ENCODE measurements around the gene MSI2. TPM values are rescaled to one million over a fixed set of nuclear protein-coding genes. Genes with fewer than 3 reads are reported as not detected.

Gene MSI2
- polyA plus RNA-seq, 3 donors from 2014 or later, result 0.88 to 3.6 (median 2.4) TPM

DNA sequence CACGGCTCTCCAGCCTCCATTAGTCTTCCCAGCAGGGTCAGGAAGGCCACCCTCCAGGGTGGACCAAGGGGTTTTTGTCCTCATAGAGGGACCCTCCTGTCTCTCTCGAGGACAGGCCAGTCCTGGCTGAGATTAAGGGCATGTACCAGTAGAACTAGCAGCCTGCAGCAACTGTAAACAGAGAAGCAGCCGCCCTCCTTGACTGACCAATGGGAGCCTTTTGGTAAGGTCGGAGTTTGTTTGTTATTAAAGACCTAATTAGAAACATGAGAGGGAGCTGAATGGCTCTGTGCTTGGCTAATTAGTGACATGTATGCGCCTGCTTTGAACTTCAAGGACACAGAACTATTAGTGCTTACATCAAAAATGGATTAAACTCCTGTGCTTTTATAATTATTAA, 408.8 kb downstream of the MSI2 start:
- Mint-ChIP-seq H3K9me3 (no peaks in the 10 kb centered on the region), H3K4me1 (peaks cover 0 to 7% of the 10 kb centered on the region in 2 donors), H3K27me3 (ENCODE audit: low read depth in 3 of 3) (peaks cover 2 to 3% (median 2%) of the 10 kb centered on the region in 3 donors), H3K4me3 (no peak overlapping the region), H3K27ac (peak overlapping the region in 1 of 6 donors; percentile 45), H3K36me3 (peaks cover 0 to 4% (median 3%) of the 10 kb centered on the region in 3 donors)
- DNase-seq, result no peak

DNA sequence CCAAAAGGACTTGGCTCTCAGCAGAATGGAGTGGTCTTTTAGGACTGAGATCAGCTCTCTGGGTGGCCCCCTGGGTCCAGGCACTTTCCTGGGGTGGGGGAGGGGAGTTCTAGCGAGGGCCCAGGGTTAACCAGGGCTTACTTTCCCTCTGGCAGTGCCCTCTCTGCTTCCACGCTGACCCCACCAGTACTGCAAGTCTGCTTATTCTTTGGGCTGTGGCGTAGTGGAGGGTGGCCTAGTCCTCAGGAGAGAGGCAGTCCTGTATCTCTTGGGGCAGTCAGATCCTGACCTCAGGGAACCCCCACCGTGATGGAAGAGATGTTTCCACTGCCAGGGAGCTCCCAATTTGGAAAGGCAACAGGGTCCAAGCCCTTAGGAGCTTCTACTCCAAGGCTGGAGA, 409.4 kb downstream of the MSI2 start:
- no peaks in the 10 kb centered on the region for H3K9me3 Mint-ChIP-seq
- H3K27ac Mint-ChIP-seq, result peak overlapping the region in 2 of 6 donors; percentile 57 to 69
- peaks cover 1 to 3% (median 2%) of the 10 kb centered on the region in 3 donors for H3K27me3 Mint-ChIP-seq (ENCODE audit: low read depth in 3 of 3)

DNA sequence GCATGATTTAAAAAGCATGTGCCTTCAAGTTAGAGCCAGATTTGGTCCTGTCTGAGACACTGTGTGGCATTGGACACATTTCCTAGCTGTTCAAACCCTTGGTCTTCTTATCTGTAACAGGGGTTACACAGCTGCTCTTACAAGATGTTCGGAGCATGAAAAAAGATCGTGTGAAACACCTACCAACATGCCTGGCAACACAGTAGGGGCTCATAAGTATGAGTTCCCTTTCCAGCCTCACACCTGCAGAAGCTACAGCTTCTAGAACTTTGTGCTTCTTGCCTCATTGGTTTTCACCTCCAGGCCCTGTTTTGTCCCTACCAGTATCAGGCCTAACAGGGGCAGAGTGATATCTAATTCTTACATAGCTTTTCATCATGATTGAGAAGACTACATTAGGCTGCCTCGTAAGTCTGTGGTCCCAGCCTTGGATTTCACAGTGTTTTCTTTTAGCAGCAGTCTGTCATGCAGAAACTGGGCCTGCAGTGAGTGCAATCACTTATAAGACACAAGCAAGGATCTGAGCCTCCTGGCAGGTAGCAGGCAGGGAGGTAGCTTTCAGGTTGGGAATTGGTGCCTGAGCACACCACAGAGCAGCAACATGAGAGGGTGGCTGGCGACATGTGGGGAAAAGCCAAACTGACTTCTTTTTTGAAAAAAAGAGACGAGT, 410.0 kb downstream of the MSI2 start:
- no peak for DNase-seq
- peak overlapping the region in 4 of 6 donors; percentile 50 to 78 (median 66) for H3K27ac Mint-ChIP-seq
- H3K4me3 Mint-ChIP-seq, result no peak overlapping the region
- peaks cover 1 to 2% (median 2%) of the 10 kb centered on the region in 3 donors for H3K27me3 Mint-ChIP-seq (ENCODE audit: low read depth in 3 of 3)
- no peaks in the 10 kb centered on the region for H3K9me3 Mint-ChIP-seq
- peaks cover 0 to 3% (median 3%) of the 10 kb centered on the region in 3 donors for H3K36me3 Mint-ChIP-seq
- peaks cover under 1 to 14% of the 10 kb centered on the region in 2 donors for H3K4me1 Mint-ChIP-seq

More for the DNA sequence above, 409.4 kb downstream of the MSI2 start:
- no peak overlapping the region for H3K4me3 Mint-ChIP-seq
- peaks cover 0 to 3% (median 3%) of the 10 kb centered on the region in 3 donors for H3K36me3 Mint-ChIP-seq
- H3K4me1 Mint-ChIP-seq, result peaks cover 0 to 10% of the 10 kb centered on the region in 2 donors
- no peak for DNase-seq

DNA sequence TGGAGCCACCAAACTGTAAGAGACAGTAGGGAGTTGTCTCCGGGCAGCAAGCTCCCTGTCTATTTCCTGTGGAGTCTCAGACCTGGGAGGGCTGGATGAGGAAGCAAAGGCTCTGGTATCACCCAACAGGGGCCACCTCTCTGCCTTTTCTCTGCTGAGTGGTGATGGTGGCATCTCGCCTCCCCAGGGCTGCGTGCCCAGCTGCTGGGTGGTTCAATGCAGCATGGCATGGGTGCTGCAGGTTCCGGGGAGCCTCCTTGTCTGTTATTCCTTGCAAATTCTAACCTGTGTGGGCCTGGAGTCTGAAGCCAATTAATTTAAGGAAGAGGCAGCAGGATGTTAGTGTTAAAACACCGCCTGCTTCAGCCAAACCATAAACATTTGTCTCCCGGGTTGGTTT, 410.6 kb downstream of the MSI2 start:
- H3K9me3 Mint-ChIP-seq, result no peaks in the 10 kb centered on the region
- H3K4me1 Mint-ChIP-seq, result peaks cover 6 to 19% of the 10 kb centered on the region in 2 donors
- no peak for DNase-seq
- no peak overlapping the region for H3K4me3 Mint-ChIP-seq
- peaks cover 0 to 3% (median 3%) of the 10 kb centered on the region in 3 donors for H3K36me3 Mint-ChIP-seq
- H3K27me3 Mint-ChIP-seq (ENCODE audit: low read depth in 3 of 3), result peaks cover 1 to 3% (median 2%) of the 10 kb centered on the region in 3 donors
- H3K27ac Mint-ChIP-seq, result peak overlapping the region in 1 of 6 donors; percentile 57

DNA sequence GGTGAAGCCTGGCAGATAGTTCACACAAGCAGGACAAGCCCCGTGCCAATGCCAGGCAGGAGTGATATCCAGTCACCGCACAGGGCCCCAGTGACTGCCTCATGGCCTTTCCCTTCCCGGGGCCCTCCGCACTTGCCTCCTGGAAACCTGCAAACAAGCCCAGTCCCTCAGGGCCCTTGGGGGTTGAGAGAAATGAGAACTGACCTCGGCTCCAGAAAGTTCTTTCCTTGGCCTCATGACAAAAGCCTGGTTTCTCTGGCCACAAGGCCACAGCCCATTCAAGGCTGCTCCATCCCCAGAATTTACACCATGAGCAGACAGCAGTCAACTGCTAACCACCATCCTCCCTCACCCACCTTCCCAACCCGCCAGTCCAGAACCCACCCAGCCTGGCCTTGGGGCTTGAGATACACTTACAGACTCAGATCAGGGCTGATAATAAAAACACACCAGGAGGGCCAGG, 411.2 kb downstream of the MSI2 start:
- H3K9me3 Mint-ChIP-seq, result no peaks in the 10 kb centered on the region
- H3K4me3 Mint-ChIP-seq, result no peak overlapping the region
- H3K27me3 Mint-ChIP-seq (ENCODE audit: low read depth in 3 of 3), result peaks cover 1 to 3% (median 2%) of the 10 kb centered on the region in 3 donors
- H3K36me3 Mint-ChIP-seq, result peaks cover 0 to 3% (median 3%) of the 10 kb centered on the region in 3 donors
- DNase-seq, result no peak
- peak overlapping the region in 1 of 6 donors; percentile 9 for H3K27ac Mint-ChIP-seq
- H3K4me1 Mint-ChIP-seq, result peaks cover 12 to 24% of the 10 kb centered on the region in 2 donors

DNA sequence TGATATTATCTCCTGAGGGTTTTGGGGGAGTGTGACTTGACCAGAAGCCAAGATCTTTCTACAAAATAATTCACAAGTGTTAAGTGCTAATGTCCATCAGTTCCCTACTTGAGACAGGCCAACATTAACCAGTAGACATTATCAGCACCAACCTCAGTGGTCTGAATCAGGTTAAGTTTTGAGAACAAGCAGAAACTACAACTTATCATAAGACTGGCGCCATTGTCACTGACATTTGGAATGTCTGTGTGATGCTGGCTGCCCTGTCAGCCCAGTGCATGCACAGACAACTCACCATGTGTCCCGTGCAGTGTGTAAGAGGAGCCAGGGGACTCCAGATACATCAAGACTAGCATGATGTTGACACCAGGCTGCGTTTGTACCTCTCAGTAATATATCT, 412.0 kb downstream of the MSI2 start:
- no peaks in the 10 kb centered on the region for H3K9me3 Mint-ChIP-seq
- H3K4me1 Mint-ChIP-seq, result peaks cover 19 to 31% of the 10 kb centered on the region in 2 donors
- no peak overlapping the region for H3K27ac Mint-ChIP-seq
- DNase-seq, result no peak
- no peak overlapping the region for H3K4me3 Mint-ChIP-seq
- H3K36me3 Mint-ChIP-seq, result peaks cover 0 to 3% (median 3%) of the 10 kb centered on the region in 3 donors
- peaks cover 1 to 3% (median 2%) of the 10 kb centered on the region in 3 donors for H3K27me3 Mint-ChIP-seq (ENCODE audit: low read depth in 3 of 3)

DNA sequence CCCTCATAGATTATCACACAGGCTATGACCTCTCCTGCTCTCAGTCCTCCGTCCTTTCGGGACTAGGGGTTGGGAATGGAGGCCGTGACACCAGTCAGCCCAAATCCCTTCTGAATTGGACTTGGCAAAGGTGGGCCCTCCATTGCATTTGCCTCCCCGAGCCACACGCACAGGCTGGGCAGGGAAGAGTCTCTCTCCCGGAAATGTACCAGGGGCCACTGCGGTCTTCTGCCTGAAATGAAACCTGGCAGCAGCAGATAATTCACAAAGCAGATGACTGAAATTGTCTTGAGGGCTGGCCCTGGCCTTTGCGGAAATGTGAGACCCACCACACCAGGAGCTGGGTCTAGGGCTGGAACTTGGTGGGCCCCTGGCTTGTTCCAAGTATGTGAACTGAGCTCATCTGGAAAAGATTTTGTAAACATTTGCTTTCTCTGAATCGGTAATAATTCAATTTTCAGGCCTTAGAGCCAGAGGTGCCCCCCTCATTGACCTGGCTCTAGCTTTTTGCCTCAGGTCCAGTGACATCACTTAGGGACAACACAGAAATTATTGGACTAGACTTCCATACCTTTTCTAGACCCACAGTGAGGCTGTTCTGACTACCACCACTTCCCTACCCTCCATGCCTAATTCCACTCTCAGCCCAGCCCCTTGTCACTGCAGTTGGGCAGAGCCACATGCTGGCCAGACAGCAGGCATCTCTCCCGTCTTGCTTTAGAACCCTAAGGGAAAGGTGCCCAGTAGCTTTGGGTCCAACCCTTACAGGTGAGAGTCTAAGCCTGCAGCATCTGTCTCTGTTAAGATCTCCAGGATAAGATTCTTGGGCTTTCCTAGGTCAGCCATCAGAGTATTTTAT, 413.6 kb downstream of the MSI2 start:
- Mint-ChIP-seq H3K4me3 (no peak overlapping the region), H3K4me1 (peaks cover 19 to 31% of the 10 kb centered on the region in 2 donors), H3K9me3 (no peaks in the 10 kb centered on the region), H3K27ac (peak overlapping the region in 2 of 6 donors; percentile 12 to 33), H3K27me3 (ENCODE audit: low read depth in 3 of 3) (peaks cover 0 to 3% (median 2%) of the 10 kb centered on the region in 3 donors), H3K36me3 (peaks cover 0 to 6% (median 3%) of the 10 kb centered on the region in 3 donors)
- DNase-seq, result no peak

DNA sequence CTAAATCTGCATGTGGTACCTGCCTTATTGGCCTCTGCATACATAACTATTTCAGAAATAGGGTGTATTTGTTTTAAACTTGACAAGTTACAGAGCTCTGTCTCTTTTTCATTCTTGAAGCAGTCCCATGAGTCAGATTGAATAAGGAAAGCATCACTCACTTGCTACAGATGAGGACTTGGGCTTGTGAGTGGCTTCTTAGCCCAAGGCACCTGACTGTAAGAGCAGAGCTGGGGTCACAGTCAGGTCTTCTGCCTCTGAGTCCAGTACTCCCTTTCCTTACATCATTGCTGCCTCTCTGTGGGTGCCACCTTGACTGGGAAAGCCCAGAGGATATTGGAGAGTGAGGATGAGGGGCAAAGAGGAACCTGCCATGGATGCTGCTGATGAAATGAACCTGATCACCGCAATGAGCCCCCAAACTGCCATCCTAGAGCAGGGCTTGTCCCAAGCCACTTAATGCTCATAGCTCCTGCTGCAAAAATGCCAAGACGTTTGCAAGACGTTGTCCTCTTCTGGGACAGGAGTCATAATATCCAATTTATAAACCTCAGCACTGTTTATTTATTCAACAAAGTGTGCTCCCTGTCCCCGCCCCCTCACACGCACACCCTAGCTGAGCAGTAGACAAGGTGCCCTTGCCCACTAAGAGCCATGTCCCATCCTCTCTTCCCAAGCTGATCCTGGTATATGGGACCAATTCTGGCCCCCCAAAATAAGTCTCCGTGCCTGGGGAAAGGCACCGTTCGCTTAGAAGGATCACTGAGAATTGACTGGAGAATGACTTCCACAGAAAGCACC, 414.6 kb downstream of the MSI2 start:
- Mint-ChIP-seq H3K27me3 (ENCODE audit: low read depth in 3 of 3) (peaks cover 0 to 4% (median 2%) of the 10 kb centered on the region in 3 donors), H3K4me3 (no peak overlapping the region), H3K36me3 (peaks cover 0 to 14% (median 10%) of the 10 kb centered on the region in 3 donors), H3K9me3 (no peaks in the 10 kb centered on the region), H3K4me1 (peaks cover 19 to 31% of the 10 kb centered on the region in 2 donors), H3K27ac (peak overlapping the region in 3 of 6 donors; percentile 15 to 28 (median 18))
- no peak for DNase-seq

DNA sequence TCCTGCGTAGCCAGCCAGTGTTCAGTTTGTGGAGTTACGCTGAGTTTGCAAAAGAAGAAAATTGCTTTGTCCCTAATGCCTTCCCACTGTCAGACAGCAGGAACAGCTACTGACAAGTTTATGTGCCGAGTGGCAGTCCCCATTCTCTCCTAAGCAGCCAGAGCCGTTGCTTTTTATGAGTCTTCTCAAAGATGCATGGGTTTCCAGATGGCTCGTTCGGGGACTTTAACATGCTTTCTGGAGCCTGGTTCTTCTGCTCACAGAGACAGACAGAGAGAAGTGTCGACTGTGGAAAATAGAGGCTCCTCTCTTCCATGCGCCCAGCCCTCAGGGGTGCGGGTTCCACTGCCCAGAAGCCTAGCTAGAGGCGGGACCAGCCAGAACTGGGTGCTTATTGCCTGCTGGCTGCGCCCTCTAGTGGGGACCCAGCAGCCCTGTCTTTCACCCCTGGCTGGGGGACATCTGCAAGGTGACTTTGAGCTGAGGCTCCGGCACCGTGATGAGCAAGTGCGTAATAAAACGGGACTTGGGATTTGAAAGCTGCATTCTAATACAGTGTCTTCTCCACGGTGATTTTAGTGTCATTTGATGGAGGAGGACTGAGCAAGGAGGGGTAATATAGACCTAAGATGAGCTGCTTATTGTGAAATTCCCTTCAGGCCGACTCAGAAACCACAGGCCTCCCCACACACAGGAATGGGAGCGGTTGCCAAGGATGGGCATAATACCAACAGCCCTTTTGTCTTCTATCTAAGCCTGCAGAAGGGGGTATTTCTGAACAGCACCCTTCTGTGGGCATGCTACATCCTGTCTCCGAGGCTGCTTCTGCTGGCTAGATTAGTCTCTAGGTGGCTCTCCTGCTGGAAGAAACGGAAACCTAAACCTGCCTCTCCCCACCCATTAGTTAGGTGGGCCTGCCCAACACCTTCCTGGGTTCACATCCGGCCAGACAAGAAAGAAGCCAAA, 415.6 kb downstream of the MSI2 start:
- H3K36me3 Mint-ChIP-seq, result peaks cover 0 to 19% (median 16%) of the 10 kb centered on the region in 3 donors
- peaks cover 19 to 29% of the 10 kb centered on the region in 2 donors for H3K4me1 Mint-ChIP-seq
- no peaks in the 10 kb centered on the region for H3K9me3 Mint-ChIP-seq
- peak; percentile 58 to 74 (median 59) for DNase-seq
- peak overlapping the region; percentile 41 to 75 (median 48) for H3K4me3 Mint-ChIP-seq
- peak overlapping the region; percentile 49 to 87 (median 68) for H3K27ac Mint-ChIP-seq
- H3K27me3 Mint-ChIP-seq (ENCODE audit: low read depth in 3 of 3), result peaks cover 0 to 5% (median 0%) of the 10 kb centered on the region in 3 donors

DNA sequence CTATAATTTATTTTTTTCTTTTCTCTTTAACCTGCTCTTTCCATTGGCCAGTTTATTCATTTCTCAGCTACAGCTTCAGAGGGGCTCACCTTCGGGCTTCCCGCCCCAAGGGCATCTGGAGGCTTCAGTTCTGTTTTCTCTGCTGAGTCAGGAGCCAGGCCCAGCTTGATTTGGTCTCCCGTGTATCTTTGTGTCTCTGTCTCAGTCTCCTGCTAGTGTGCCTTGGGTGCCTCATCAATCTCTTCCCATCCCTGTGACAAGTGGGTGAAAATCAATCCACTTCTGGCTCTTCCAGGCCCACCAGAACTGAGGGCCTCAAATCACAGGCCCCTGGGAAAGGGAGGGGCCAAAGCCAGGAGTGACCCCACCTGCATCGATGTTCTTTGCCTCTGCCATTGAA, 416.6 kb downstream of the MSI2 start:
- no peaks in the 10 kb centered on the region for H3K9me3 Mint-ChIP-seq
- peaks cover 19 to 24% of the 10 kb centered on the region in 2 donors for H3K4me1 Mint-ChIP-seq
- peak overlapping the region in 4 of 6 donors; percentile 71 to 87 (median 72) for H3K27ac Mint-ChIP-seq
- H3K36me3 Mint-ChIP-seq, result peaks cover 0 to 23% (median 19%) of the 10 kb centered on the region in 3 donors
- no peak overlapping the region for H3K4me3 Mint-ChIP-seq
- DNase-seq, result no peak
- peaks cover 0 to 5% (median 0%) of the 10 kb centered on the region in 3 donors for H3K27me3 Mint-ChIP-seq (ENCODE audit: low read depth in 3 of 3)

DNA sequence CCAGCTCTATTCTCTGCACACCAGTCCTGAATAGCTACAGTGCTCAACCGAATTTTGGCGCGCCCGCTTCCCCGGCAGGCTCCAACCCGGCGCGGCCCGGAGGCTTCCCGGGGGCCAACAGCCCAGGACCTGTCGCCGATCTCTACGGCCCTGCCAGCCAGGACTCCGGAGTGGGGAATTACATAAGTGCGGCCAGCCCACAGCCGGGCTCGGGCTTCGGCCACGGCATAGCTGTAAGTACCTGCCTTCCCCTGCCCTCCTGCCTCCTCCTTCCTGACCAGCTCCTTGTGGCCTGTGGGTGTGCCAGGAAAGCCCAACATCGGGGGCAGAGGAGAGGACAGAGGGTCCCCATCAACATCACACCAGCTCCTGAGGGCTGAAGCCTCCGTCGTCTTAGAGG, 418.6 kb downstream of the MSI2 start:
- Mint-ChIP-seq H3K36me3 (peaks cover 0 to 23% (median 17%) of the 10 kb centered on the region in 3 donors), H3K4me3 (no peak overlapping the region), H3K4me1 (peaks cover 19 to 24% of the 10 kb centered on the region in 2 donors), H3K27me3 (ENCODE audit: low read depth in 3 of 3) (peaks cover 0 to 7% (median 0%) of the 10 kb centered on the region in 3 donors), H3K9me3 (no peaks in the 10 kb centered on the region), H3K27ac (no peak overlapping the region)
- no peak for DNase-seq

All from immature natural killer cell (primary cell).